Mammary epithelial cell (primary cell): ENCODE data around the gene LRFN5.

Experiments used
- CTCF ChIP-seq, 2 donors: IDR thresholded peaks in 1 of 2; conservative IDR thresholded peaks in 1 of 2; 2 replicates each; pipeline ENCODE4 v1.5.1; 2011 to 2012; ENCODE audit warnings: inconsistent platforms in 2 of 2, low read length in 2 of 2, mild to moderate bottlenecking in 2 of 2, control low read depth in 1 of 2, low read depth in 1 of 2; ENCODE audit not compliant: insufficient read depth in 1 of 2; ENCODE audit errors: extremely low read depth in 1 of 2
- EZH2 ChIP-seq: IDR thresholded peaks from 2 replicates; pipeline ENCODE4 v1.6.1; 2012; ENCODE audit warnings: low read length, inconsistent platforms, borderline replicate concordance

- no peak for TF ChIP-seq CTCF (conservative IDR thresholded peaks at IDR 0.05 in 1 of 2, IDR thresholded peaks at IDR 0.05 in 1 of 2; ENCODE audit: extremely low read depth in 1 of 2, insufficient read depth in 1 of 2, low read depth in 1 of 2, low read length in 2 of 2)
- no peak for TF ChIP-seq EZH2
These were observed 267.1 kb downstream of the LRFN5 start for GRCh38 chr14:41873686-41874317.
